Skeletal muscle tissue (tissue), 4 donors: ENCODE results near the gene TBX1. TPM values are rescaled to one million over a fixed set of nuclear protein-coding genes. Genes with fewer than 3 reads are reported as not detected.
"Not testable (repeated sequence)": the region's sequence is repeated elsewhere in the genome, so short reads cannot be mapped to it uniquely, and the experiment has no call there.

ENCODE experiments used
- H3K27ac ChIP-seq: one replicate; pipeline ENCODE4 v1.7.0; 2013; ENCODE audit warnings: mild to moderate bottlenecking, low read depth, low read length, inconsistent platforms
- H3K27me3 ChIP-seq, 3 donors: one replicate each; pipeline ENCODE4 v1.7.0; 2013; ENCODE audit warnings: low read length in 3 of 3; ENCODE audit not compliant: control insufficient read depth in 3 of 3, insufficient read depth in 3 of 3
- H3K36me3 ChIP-seq, 3 donors: one replicate each; pipeline ENCODE4 v1.7.0; 2013; ENCODE audit warnings: low read length in 3 of 3; ENCODE audit not compliant: control insufficient read depth in 3 of 3, insufficient read depth in 3 of 3
- H3K4me1 ChIP-seq, 3 donors: one replicate each; pipeline ENCODE4 v1.7.0; 2013; ENCODE audit warnings: low read length in 3 of 3, mild to moderate bottlenecking in 3 of 3; ENCODE audit not compliant: control insufficient read depth in 3 of 3, insufficient read depth in 3 of 3
- H3K4me3 ChIP-seq, 3 donors: one replicate each; pipeline ENCODE4 v1.7.0; 2013; ENCODE audit warnings: low read length in 3 of 3
- H3K9ac ChIP-seq, 3 donors: one replicate each; pipeline ENCODE4 v1.7.0; 2013; ENCODE audit warnings: low read length in 3 of 3, mild to moderate bottlenecking in 3 of 3, moderate library complexity in 2 of 3, low read depth in 1 of 3
- H3K9me3 ChIP-seq, 3 donors: one replicate each; pipeline ENCODE4 v1.7.0; 2013; ENCODE audit warnings: low read length in 3 of 3; ENCODE audit not compliant: control insufficient read depth in 3 of 3
- total RNA-seq: library from RNA; depleted of rRNA; stranded (reverse); fragments of >200 nt; gene quantifications from one replicate; pipeline ENCODE4 v1.2.3, GENCODE V29; 2014
- donor health status: Osteomylitis.

The TBX1 gene
- total RNA-seq, 1 donor from 2014 or later = 4.2 TPM

- Histone ChIP-seq H3K27me3 (no peaks in the 10 kb centered on the region), H3K4me1 (no peaks in the 10 kb centered on the region), H3K4me3 (no peak overlapping the region), H3K36me3 (peaks cover 3 to 8% (median 4%) of the 10 kb centered on the region in 3 donors), H3K9me3 (no peaks in the 10 kb centered on the region), H3K9ac (no peak overlapping the region), H3K27ac (no peak overlapping the region)
These were observed 29.2 kb downstream of the TBX1 start for GRCh38 chr22:19789828-19790227.

GRCh38 chr22:19791243-19791642, 30.7 kb downstream of the TBX1 start:
- H3K27ac ChIP-seq = no peak overlapping the region
- H3K27me3 ChIP-seq = no peaks in the 10 kb centered on the region
- peaks cover 3 to 8% (median 4%) of the 10 kb centered on the region in 3 donors for H3K36me3 ChIP-seq
- H3K9me3 ChIP-seq = no peaks in the 10 kb centered on the region
- no peaks in the 10 kb centered on the region for H3K4me1 ChIP-seq
- no peak overlapping the region for H3K4me3 ChIP-seq
- no peak overlapping the region for H3K9ac ChIP-seq

- Histone ChIP-seq H3K9me3 (no peaks in the 10 kb centered on the region), H3K9ac (no peak overlapping the region), H3K27me3 (no peaks in the 10 kb centered on the region), H3K4me1 (no peaks in the 10 kb centered on the region), H3K27ac (no peak overlapping the region), H3K36me3 (peaks cover 3 to 8% (median 4%) of the 10 kb centered on the region in 3 donors), H3K4me3 (no peak overlapping the region)
These were observed 31.3 kb downstream of the TBX1 start for GRCh38 chr22:19791894-19792293.

GRCh38 chr22:19792383-19792896, 31.9 kb downstream of the TBX1 start:
- H3K9me3 ChIP-seq, H3K4me1 ChIP-seq, H3K36me3 ChIP-seq, H3K9ac ChIP-seq, H3K27ac ChIP-seq, H3K4me3 ChIP-seq, H3K27me3 ChIP-seq: not testable (repeated sequence)

GRCh38 chr22:19793161-19793560, 32.6 kb downstream of the TBX1 start:
- peaks cover 0 to 7% (median 3%) of the 10 kb centered on the region in 3 donors for H3K36me3 ChIP-seq

GRCh38 chr22:19793661-19794310, 33.2 kb downstream of the TBX1 start:
- Histone ChIP-seq H3K4me3 (no peak overlapping the region), H3K36me3 (peaks cover 0 to under 1% (median 0%) of the 10 kb centered on the region in 3 donors), H3K9me3 (no peaks in the 10 kb centered on the region), H3K27ac (no peak overlapping the region), H3K27me3 (no peaks in the 10 kb centered on the region), H3K9ac (no peak overlapping the region), H3K4me1 (peaks cover 3 to 11% (median 5%) of the 10 kb centered on the region in 3 donors)

More at GRCh38 chr22:19793161-19793560, 32.6 kb downstream of the TBX1 start:
- Histone ChIP-seq H3K4me3 (no peak overlapping the region), H3K27ac (no peak overlapping the region), H3K9ac (no peak overlapping the region), H3K4me1 (peaks cover 0 to 5% (median 0%) of the 10 kb centered on the region in 3 donors), H3K27me3 (no peaks in the 10 kb centered on the region), H3K9me3 (no peaks in the 10 kb centered on the region)

GRCh38 chr22:19795617-19796008, 35.0 kb downstream of the TBX1 start:
- Histone ChIP-seq H3K27ac (no peak overlapping the region), H3K36me3 (peaks cover 0 to 2% (median 0%) of the 10 kb centered on the region in 3 donors), H3K4me3 (no peak overlapping the region), H3K9ac (no peak overlapping the region), H3K9me3 (no peaks in the 10 kb centered on the region), H3K4me1 (peaks cover 15 to 30% (median 23%) of the 10 kb centered on the region in 3 donors), H3K27me3 (no peaks in the 10 kb centered on the region)

- peaks cover 0 to 3% (median 0%) of the 10 kb centered on the region in 3 donors for H3K36me3 ChIP-seq
- H3K9ac ChIP-seq = no peak overlapping the region
- no peak overlapping the region for H3K4me3 ChIP-seq
- H3K27ac ChIP-seq = no peak overlapping the region
- H3K9me3 ChIP-seq = no peaks in the 10 kb centered on the region
- H3K4me1 ChIP-seq = peaks cover 15 to 31% (median 24%) of the 10 kb centered on the region in 3 donors
- no peaks in the 10 kb centered on the region for H3K27me3 ChIP-seq
These were observed 35.6 kb downstream of the TBX1 start for GRCh38 chr22:19796160-19796559.

- peaks cover 0 to 3% (median 0%) of the 10 kb centered on the region in 3 donors for H3K36me3 ChIP-seq
These were observed 36.8 kb downstream of the TBX1 start for GRCh38 chr22:19797086-19798002.

More at GRCh38 chr22:19797086-19798002, 36.8 kb downstream of the TBX1 start:
- no peaks in the 10 kb centered on the region for H3K27me3 ChIP-seq
- peaks cover 15 to 32% (median 24%) of the 10 kb centered on the region in 3 donors for H3K4me1 ChIP-seq
- H3K9me3 ChIP-seq = no peaks in the 10 kb centered on the region
- no peak overlapping the region for H3K4me3 ChIP-seq
- H3K9ac ChIP-seq = no peak overlapping the region
- H3K27ac ChIP-seq = no peak overlapping the region
